ENCODE data around the gene DYNC1LI1. TPM values are rescaled to one million over a fixed set of nuclear protein-coding genes. Genes with fewer than 3 reads are reported as not detected.

The DYNC1LI1 gene
- total RNA-seq, 2 experiments from 2014 or later, result 26.9 to 28.3 TPM

DNA sequence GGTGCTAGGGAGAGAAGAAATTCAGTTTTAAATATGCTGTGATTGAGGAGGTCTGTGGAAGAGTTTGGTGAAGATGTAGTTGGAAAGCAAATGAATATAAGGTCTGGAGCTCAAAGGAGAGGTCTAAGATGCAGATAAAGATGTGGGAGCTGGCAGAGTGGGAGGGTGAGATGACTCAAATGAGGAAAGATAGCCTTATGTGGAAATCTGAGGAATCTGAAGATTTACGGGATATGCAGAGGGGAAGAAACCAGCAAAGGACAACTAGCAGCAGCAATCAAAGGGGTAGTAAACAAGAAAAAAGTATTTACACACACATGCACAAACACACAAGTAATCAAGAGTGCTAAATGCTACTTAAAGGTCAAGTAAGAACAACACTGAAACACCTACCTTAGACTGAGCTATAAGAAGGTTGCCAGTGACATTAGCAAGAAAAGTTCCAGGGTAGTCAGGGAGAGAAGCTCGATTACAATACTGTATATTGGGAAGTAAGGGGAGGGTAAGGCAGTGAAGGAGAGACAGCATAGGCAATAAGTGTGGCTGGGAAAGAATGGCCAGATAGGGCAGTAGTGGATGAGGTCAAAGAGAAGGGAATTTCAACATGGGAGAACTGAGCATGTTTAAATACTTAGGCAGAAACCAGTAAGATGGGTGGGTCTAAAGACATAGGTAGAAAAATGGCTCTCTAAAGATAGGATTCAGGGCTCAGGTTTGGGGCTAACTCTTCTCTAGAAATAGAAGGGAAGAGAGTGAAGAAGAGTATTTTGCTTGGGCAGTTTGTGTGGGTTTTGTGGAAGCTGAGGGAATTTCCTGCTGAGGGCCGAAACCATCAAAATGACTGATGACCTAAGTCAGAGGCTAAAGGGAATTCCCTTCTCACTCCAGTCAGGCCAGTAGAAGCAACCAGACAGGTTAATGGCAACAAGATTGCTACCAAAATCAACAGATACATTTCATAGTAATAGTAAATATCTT is 76.9 kb downstream of the DYNC1LI1 start:
- Mint-ChIP-seq H3K9me3 (no peaks in the 10 kb centered on the region), H3K27ac (no peak overlapping the region), H3K36me3 (ENCODE audit: low read depth) (peaks cover 19% of the 10 kb centered on the region), H3K27me3 (no peaks in the 10 kb centered on the region), H3K4me3 (no peak overlapping the region), H3K4me1 (peaks cover 21% of the 10 kb centered on the region)
- no peak for DNase-seq
- ChIA-PET CTCF (interaction anchor here (0.6 to 1.4 kb wide), 3 partner anchors 100 to 316 kb away, joined by 3 read pairs; no protein-coding TSS in a partner anchor), POLR2A (no interaction called here)

DNA sequence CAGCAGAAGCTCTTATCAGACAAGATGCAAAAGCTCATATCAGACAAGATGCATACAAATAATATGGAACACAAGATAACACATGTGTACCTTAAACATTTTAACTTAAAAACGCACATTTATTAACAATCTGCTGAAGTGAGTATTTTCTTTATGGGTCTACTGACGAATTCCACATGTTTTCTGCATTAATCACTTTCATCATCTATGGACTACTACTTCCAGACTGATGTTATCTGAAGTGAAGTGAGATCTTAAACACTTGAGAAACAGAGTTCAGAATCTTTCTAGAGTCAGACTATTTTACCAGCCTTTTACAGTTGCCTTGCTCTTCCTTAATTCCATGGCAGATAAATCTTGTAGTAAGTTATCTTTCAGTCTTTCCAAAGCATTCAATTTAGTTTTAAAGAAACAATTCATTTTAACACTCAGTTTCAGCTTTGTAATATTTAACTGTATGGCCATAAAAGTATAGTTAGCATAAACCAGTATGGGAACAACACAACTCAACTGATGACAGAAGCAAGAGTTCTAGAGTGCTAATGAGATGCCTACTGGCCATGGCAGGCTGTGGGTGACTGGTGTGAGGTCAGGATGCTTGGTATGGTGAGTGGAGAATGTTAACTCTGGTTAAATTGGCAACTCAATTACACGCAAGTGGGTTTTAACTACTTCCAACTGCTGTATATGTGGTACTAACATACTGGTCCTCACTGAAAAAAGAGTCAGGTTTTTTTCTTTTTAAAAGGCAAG is 77.8 kb downstream of the DYNC1LI1 start:
- ChIA-PET CTCF (interaction anchor here (0.8 to 1.4 kb wide), 2 partner anchors 19 to 316 kb away, joined by 3 read pairs; no protein-coding TSS in a partner anchor), POLR2A (no interaction called here)
- Mint-ChIP-seq H3K27me3 (no peaks in the 10 kb centered on the region), H3K9me3 (no peaks in the 10 kb centered on the region), H3K4me3 (no peak overlapping the region), H3K4me1 (peaks cover 17% of the 10 kb centered on the region), H3K36me3 (ENCODE audit: low read depth) (peaks cover 25% of the 10 kb centered on the region), H3K27ac (no peak overlapping the region)
- no peak for DNase-seq

DNA sequence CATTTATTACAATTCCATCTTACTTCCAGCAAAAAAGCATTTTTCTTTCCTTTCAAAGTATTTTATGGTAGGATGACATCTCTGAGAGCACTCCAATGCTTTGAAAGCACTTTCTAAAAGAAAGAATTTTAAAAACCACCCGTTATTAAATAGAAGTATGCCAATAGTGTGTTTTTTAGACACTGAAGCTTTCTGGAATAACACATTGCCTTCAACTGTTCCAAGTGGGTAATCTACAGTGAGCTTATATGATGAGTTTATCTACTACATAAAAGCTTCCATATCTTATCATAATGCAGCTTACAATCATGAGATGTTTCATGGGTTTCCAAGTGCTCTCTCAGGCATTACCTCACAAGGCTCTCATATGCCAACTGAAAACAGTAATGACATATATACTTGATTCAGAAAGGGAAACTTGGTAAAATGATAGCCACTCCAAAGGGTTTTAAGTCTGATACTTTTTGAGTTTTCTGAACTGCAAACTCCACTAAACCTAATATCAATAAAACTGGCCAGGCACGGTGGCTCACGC is 82.1 kb downstream of the DYNC1LI1 start:
- Mint-ChIP-seq H3K4me3 (no peak overlapping the region), H3K27ac (peak overlapping the region; percentile 15), H3K36me3 (ENCODE audit: low read depth) (peaks cover 32% of the 10 kb centered on the region), H3K27me3 (no peaks in the 10 kb centered on the region), H3K9me3 (no peaks in the 10 kb centered on the region), H3K4me1 (peaks cover 10% of the 10 kb centered on the region)
- CTCF ChIA-PET, result no interaction called here
- no peak for DNase-seq
- POLR2A ChIA-PET, result no interaction called here

- CTCF ChIA-PET, result no interaction called here
- no peak for DNase-seq
- POLR2A ChIA-PET, result no interaction called here
- H3K27ac Mint-ChIP-seq, result no peak overlapping the region
- peaks cover 11% of the 10 kb centered on the region for H3K4me1 Mint-ChIP-seq
- peaks cover 35% of the 10 kb centered on the region for H3K36me3 Mint-ChIP-seq (ENCODE audit: low read depth)
- H3K4me3 Mint-ChIP-seq, result no peak overlapping the region
- H3K27me3 Mint-ChIP-seq, result no peaks in the 10 kb centered on the region
- H3K9me3 Mint-ChIP-seq, result no peaks in the 10 kb centered on the region
Observed at GRCh38 chr3:32487781-32488473, 82.7 kb downstream of the DYNC1LI1 start.

GRCh38 chr3:32484436-32484835 is 86.2 kb downstream of the DYNC1LI1 start:
- no peak overlapping the region for H3K4me3 Mint-ChIP-seq
- CTCF ChIA-PET, result no interaction called here
- H3K36me3 Mint-ChIP-seq (ENCODE audit: low read depth), result peaks cover 60% of the 10 kb centered on the region
- DNase-seq, result no peak
- no peaks in the 10 kb centered on the region for H3K9me3 Mint-ChIP-seq
- POLR2A ChIA-PET, result no interaction called here
- peaks cover 18% of the 10 kb centered on the region for H3K4me1 Mint-ChIP-seq
- no peaks in the 10 kb centered on the region for H3K27me3 Mint-ChIP-seq
- no peak overlapping the region for H3K27ac Mint-ChIP-seq

DNA sequence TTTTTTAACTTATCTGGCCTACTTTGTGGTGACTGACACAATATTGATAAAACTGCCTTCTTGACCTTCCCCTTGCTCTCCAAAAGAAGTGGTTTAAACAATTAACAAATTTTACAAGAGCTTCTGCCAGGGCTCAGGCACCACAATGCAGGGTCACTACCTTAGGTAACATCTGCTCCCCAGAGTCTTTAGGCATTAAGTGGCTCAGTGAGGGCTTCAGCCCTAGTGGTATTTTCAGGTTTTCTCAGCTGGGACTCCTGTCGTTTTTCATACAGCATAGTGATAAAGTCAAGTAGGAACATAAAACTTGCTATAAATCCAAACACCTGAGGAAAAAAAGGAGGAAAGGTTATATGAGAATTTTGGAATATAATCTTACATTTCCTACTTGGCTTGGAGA is 86.9 kb downstream of the DYNC1LI1 start:
- H3K27me3 Mint-ChIP-seq, result no peaks in the 10 kb centered on the region
- peaks cover 65% of the 10 kb centered on the region for H3K36me3 Mint-ChIP-seq (ENCODE audit: low read depth)
- ChIA-PET CTCF (interaction anchor here (1.2 to 1.5 kb wide), 2 partner anchors 11 to 16 kb away, joined by 3 read pairs; no protein-coding TSS in a partner anchor), POLR2A (no interaction called here)
- DNase-seq, result no peak
- no peak overlapping the region for H3K4me3 Mint-ChIP-seq
- H3K4me1 Mint-ChIP-seq, result peaks cover 18% of the 10 kb centered on the region
- no peaks in the 10 kb centered on the region for H3K9me3 Mint-ChIP-seq
- no peak overlapping the region for H3K27ac Mint-ChIP-seq

- Mint-ChIP-seq H3K9me3 (no peaks in the 10 kb centered on the region), H3K27ac (peak overlapping the region; percentile 14), H3K27me3 (no peaks in the 10 kb centered on the region), H3K36me3 (ENCODE audit: low read depth) (peaks cover 64% of the 10 kb centered on the region), H3K4me1 (peaks cover 18% of the 10 kb centered on the region), H3K4me3 (no peak overlapping the region)
- ChIA-PET CTCF (interaction anchor here (1.1 to 1.5 kb wide), 2 partner anchors 10 to 15 kb away, joined by 3 read pairs; no protein-coding TSS in a partner anchor), POLR2A (no interaction called here)
- DNase-seq, result no peak
Observed at GRCh38 chr3:32482693-32483092, 88.0 kb downstream of the DYNC1LI1 start.

DNA sequence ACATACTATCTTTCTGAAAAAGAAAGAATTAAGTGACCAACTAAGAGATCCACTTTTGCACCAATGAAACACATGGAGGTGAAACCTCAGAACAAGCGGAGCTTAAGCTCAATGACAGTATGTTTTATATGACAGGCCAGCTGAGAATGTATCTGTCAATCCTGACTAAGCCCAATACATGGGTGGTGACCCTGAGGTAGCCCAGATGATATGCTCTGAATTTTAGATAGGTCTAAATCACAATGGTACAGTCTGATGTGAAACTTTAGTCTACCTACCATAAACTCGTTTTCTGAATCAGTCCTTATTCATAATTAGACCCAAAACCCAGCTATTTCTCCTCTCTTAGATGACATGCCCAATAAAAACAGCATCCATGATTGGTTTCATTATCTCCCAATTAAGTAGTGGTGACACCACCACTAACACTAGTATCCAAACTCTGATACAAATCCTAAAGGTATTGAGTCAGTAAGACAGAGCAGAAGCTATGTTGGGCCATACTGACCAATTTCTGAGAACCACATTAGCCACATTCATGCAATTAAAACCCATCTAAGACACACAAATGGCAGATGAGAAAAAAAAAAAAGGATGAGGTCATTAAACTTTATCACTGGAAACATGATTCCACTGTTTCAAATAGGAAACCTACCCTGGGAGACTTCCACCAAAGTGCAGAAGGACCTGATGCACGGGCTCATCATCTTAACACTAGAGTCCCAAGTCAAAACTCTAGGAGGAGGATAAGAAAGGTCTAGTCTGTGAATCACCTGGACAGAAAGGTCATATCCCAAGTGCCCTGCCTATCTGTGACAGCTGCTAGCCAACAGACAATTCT is 88.6 kb downstream of the DYNC1LI1 start:
- ChIA-PET CTCF (interaction anchor here (0.7 to 1.5 kb wide), 4 partner anchors 10 to 1349 kb away, joined by 3 read pairs; no protein-coding TSS in a partner anchor), POLR2A (no interaction called here)
- Mint-ChIP-seq H3K4me3 (no peak overlapping the region), H3K36me3 (ENCODE audit: low read depth) (peaks cover 68% of the 10 kb centered on the region), H3K27ac (no peak overlapping the region), H3K4me1 (peaks cover 18% of the 10 kb centered on the region), H3K27me3 (no peaks in the 10 kb centered on the region), H3K9me3 (no peaks in the 10 kb centered on the region)
- no peak for DNase-seq

DNA sequence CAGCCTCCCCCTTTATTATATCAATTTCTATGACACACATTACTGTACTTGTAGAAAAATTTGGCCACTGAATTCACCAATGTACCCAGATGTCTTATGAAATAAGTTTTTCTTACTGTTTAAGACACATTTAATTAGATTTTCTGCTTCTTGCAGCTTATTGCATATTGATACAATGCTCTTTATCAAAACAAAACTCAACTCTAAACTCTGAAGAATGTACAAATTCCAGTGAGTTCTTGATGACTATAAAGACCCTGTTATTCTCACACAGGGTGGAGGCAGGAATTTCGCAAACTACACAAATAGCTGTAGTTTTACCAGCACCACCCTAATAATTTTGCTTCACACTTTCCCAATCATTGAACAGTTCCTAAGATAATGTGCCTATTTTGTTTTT is 90.1 kb downstream of the DYNC1LI1 start:
- Mint-ChIP-seq H3K27me3 (no peaks in the 10 kb centered on the region), H3K4me1 (peaks cover 18% of the 10 kb centered on the region), H3K36me3 (ENCODE audit: low read depth) (peaks cover 68% of the 10 kb centered on the region), H3K4me3 (no peak overlapping the region), H3K9me3 (no peaks in the 10 kb centered on the region), H3K27ac (no peak overlapping the region)
- DNase-seq, result no peak
- ChIA-PET CTCF (interaction anchor here (1.0 to 1.4 kb wide), 2 partner anchors 13 to 241 kb away, joined by 3 to 8 read pairs; no protein-coding TSS in a partner anchor), POLR2A (no interaction called here)
